GM23338 (cell line): ENCODE measurements around the gene GDPD4. TPM values are rescaled to one million over a fixed set of nuclear protein-coding genes. Genes with fewer than 3 reads are reported as not detected.

Experiments used
- ATAC-seq: fragments of 200-7000 bp; cut with Tn5 transposase; 3 replicates; pipeline ENCODE4 v1.9.1; 2020
- DNase-seq: peaks from one replicate; pipeline ENCODE4 v3.0.0-alpha.2; 2015; ENCODE audit warnings: low spot score
- H2AFZ ChIP-seq: fragments of 200-600 bp; sonication (generic); 2 replicates; pipeline ENCODE4 v1.8.0; 2016; ENCODE audit warnings: antibody characterized with exemption, mild to moderate bottlenecking, moderate library complexity
- H3F3A ChIP-seq: fragments of 200-600 bp; sonication (generic); replicated peaks from 2 replicates; pipeline ENCODE4 v1.8.0; 2017; ENCODE audit warnings: antibody characterized with exemption, mixed run types, low read depth
- H3K27ac ChIP-seq: fragments of 200-600 bp; sonication (generic); 2 replicates; pipeline ENCODE4 v1.6.1; 2016; ENCODE audit warnings: low read depth
- H3K27me3 ChIP-seq: fragments of 200-600 bp; sonication (generic); 2 replicates; pipeline ENCODE4 v1.8.0; 2016; ENCODE audit warnings: mild to moderate bottlenecking, mixed run types, moderate library complexity; ENCODE audit not compliant: insufficient read depth
- H3K36me3 ChIP-seq: fragments of 200-600 bp; sonication (generic); 2 replicates; pipeline ENCODE4 v1.8.0; 2016; ENCODE audit warnings: mild to moderate bottlenecking; ENCODE audit not compliant: insufficient read depth
- H3K4me1 ChIP-seq: fragments of 200-600 bp; sonication (generic); 2 replicates; pipeline ENCODE4 v1.8.0; 2016; ENCODE audit warnings: mild to moderate bottlenecking, moderate library complexity; ENCODE audit not compliant: insufficient read depth
- H3K4me2 ChIP-seq: fragments of 200-600 bp; sonication (generic); 2 replicates; pipeline ENCODE4 v1.7.1; 2017; ENCODE audit warnings: mixed run types
- H3K4me3 ChIP-seq: fragments of 200-600 bp; sonication (generic); 2 replicates; pipeline ENCODE4 v1.6.1; 2016; ENCODE audit warnings: mixed run types
- H3K79me2 ChIP-seq: fragments of 200-600 bp; sonication (generic); replicated peaks from 2 replicates; pipeline ENCODE4 v1.8.0; 2017; ENCODE audit warnings: mild to moderate bottlenecking; ENCODE audit not compliant: insufficient read depth
- H3K9me2 ChIP-seq: fragments of 200-600 bp; sonication (generic); 2 replicates; pipeline ENCODE4 v1.8.0; 2017; ENCODE audit not compliant: insufficient read depth
- H4K20me1 ChIP-seq: fragments of 200-600 bp; sonication (generic); replicated peaks from 2 replicates; pipeline ENCODE4 v1.8.0; 2017; ENCODE audit warnings: mild to moderate bottlenecking; ENCODE audit not compliant: insufficient read depth
- H3K27ac Mint-ChIP-seq: 2 replicates; pipeline ENCODE4 v1.8.0; 2020; ENCODE audit warnings: inconsistent platforms, mild to moderate bottlenecking, moderate library complexity, mixed read lengths
- H3K27me3 Mint-ChIP-seq: 3 replicates; pipeline ENCODE4 v1.8.0; 2022; ENCODE audit warnings: low read depth, mild to moderate bottlenecking, moderate library complexity, mixed read lengths, inconsistent platforms; ENCODE audit not compliant: insufficient read depth, poor library complexity
- H3K36me3 Mint-ChIP-seq: 3 replicates; pipeline ENCODE4 v1.8.0; 2021; ENCODE audit warnings: low read depth, mild to moderate bottlenecking, inconsistent platforms, moderate library complexity, mixed read lengths
- H3K4me1 Mint-ChIP-seq: 3 replicates; pipeline ENCODE4 v1.8.0; 2020; ENCODE audit warnings: mild to moderate bottlenecking, inconsistent platforms, mixed read lengths
- H3K4me3 Mint-ChIP-seq: 3 replicates; pipeline ENCODE4 v1.8.0; 2021; ENCODE audit warnings: moderate library complexity, mild to moderate bottlenecking, inconsistent platforms, mixed read lengths
- H3K9me3 Mint-ChIP-seq: 3 replicates; pipeline ENCODE4 v1.8.0; 2020; ENCODE audit warnings: moderate library complexity, mild to moderate bottlenecking, inconsistent platforms, mixed read lengths
- EZH2phosphoT487 ChIP-seq: fragments of 200-600 bp; sonication (generic); IDR thresholded peaks from one replicate; pipeline ENCODE4 v1.8.1; 2018; ENCODE audit warnings: antibody characterized with exemption; ENCODE audit not compliant: unreplicated experiment
- JUNB ChIP-seq: IDR thresholded peaks from one replicate; pipeline ENCODE4 v1.6.1; 2016; ENCODE audit warnings: antibody characterized with exemption; ENCODE audit not compliant: unreplicated experiment
- NANOG ChIP-seq: IDR thresholded peaks from 2 replicates; pipeline ENCODE4 v1.6.1; 2016; ENCODE audit warnings: antibody characterized with exemption, borderline replicate concordance
- POLR2AphosphoS5 ChIP-seq: IDR thresholded peaks from 2 replicates; pipeline ENCODE4 v1.6.1; 2016; ENCODE audit warnings: antibody characterized with exemption, low read depth
- ZNF114 ChIP-seq: fragments of 250-450 bp; sonication (Bioruptor Pico); IDR thresholded peaks from 2 replicates; pipeline ENCODE4 v1.5.0; 2020; ENCODE audit warnings: mild to moderate bottlenecking, moderate library complexity
- polyA plus RNA-seq: library from polyadenylated mRNA; unstranded; fragments of >200 nt; fragmentation: Nextera tagmentation; extraction: Ambion mirVana; gene quantifications from 2 replicates; pipeline ENCODE4 v1.2.1, GENCODE V29; 2016
- total RNA-seq: library from RNA; depleted of rRNA; stranded (reverse); fragments of >200 nt; shearing (Covaris generic); gene quantifications from 2 replicates; pipeline ENCODE4 v1.2.3, GENCODE V29; 2014
- TF ChIP-seq, protein P1 (sequence below): fragments of 250-450 bp; sonication (Bioruptor Pico); IDR thresholded peaks from 2 replicates; pipeline ENCODE4 v1.5.0; 2020; ENCODE audit warnings: mild to moderate bottlenecking, moderate library complexity
- TF ChIP-seq, protein P2 (sequence below): IDR thresholded peaks from one replicate; pipeline ENCODE4 v1.6.1; 2018; ENCODE audit warnings: antibody characterized with exemption; ENCODE audit not compliant: unreplicated experiment
- TF ChIP-seq, protein P3 (sequence below), 2 experiments: fragments of 200-600 bp in 1 of 2; sonication (generic) in 1 of 2; conservative IDR thresholded peaks; 2 replicates each; pipeline versions ENCODE4 v1.5.1 to v1.6.1; 2016 to 2017; ENCODE audit warnings: antibody characterized with exemption in 2 of 2, low read depth in 2 of 2, mild to moderate bottlenecking in 2 of 2, moderate library complexity in 1 of 2

GDPD4 gene
- total and polyA plus RNA-seq, 2 experiments from 2014 or later, result not detected

DNA sequence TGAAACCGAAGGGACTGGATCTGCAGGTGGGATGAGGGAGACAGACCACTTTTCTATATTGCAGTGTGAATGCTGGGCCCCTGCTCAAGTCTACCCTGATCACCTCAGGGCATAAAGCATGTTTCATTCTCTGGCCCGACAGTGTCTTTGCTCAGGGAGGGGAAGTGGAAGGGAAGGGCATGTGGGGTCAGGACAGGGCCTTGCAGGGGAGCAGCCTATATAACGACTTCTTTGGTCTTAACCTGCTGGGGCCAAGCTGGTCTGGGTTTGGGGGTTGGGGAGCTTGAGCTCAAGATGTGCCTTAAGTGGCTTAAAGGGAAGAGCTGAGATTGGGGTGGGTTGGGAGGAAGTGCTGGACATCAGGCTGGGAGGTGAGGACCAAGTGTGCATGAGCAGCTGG, 86.4 kb downstream of the GDPD4 start:
- Histone ChIP-seq H3F3A (no peaks in the 10 kb centered on the region), H3K9me2 (no peaks in the 10 kb centered on the region), H3K27me3 (no peaks in the 10 kb centered on the region), H3K36me3 (no peaks in the 10 kb centered on the region), H3K4me3 (no peak overlapping the region), H3K79me2 (no peaks in the 10 kb centered on the region), H3K4me1 (no peaks in the 10 kb centered on the region), H4K20me1 (no peaks in the 10 kb centered on the region), H3K4me2 (no peak overlapping the region), H3K27ac (no peak overlapping the region), H2AFZ (no peak overlapping the region)
- H3K4me3 Mint-ChIP-seq, result no peak overlapping the region
- H3K4me1 Mint-ChIP-seq, result no peaks in the 10 kb centered on the region
- peaks cover 4% of the 10 kb centered on the region for H3K27me3 Mint-ChIP-seq
- TF ChIP-seq, protein P1, sequence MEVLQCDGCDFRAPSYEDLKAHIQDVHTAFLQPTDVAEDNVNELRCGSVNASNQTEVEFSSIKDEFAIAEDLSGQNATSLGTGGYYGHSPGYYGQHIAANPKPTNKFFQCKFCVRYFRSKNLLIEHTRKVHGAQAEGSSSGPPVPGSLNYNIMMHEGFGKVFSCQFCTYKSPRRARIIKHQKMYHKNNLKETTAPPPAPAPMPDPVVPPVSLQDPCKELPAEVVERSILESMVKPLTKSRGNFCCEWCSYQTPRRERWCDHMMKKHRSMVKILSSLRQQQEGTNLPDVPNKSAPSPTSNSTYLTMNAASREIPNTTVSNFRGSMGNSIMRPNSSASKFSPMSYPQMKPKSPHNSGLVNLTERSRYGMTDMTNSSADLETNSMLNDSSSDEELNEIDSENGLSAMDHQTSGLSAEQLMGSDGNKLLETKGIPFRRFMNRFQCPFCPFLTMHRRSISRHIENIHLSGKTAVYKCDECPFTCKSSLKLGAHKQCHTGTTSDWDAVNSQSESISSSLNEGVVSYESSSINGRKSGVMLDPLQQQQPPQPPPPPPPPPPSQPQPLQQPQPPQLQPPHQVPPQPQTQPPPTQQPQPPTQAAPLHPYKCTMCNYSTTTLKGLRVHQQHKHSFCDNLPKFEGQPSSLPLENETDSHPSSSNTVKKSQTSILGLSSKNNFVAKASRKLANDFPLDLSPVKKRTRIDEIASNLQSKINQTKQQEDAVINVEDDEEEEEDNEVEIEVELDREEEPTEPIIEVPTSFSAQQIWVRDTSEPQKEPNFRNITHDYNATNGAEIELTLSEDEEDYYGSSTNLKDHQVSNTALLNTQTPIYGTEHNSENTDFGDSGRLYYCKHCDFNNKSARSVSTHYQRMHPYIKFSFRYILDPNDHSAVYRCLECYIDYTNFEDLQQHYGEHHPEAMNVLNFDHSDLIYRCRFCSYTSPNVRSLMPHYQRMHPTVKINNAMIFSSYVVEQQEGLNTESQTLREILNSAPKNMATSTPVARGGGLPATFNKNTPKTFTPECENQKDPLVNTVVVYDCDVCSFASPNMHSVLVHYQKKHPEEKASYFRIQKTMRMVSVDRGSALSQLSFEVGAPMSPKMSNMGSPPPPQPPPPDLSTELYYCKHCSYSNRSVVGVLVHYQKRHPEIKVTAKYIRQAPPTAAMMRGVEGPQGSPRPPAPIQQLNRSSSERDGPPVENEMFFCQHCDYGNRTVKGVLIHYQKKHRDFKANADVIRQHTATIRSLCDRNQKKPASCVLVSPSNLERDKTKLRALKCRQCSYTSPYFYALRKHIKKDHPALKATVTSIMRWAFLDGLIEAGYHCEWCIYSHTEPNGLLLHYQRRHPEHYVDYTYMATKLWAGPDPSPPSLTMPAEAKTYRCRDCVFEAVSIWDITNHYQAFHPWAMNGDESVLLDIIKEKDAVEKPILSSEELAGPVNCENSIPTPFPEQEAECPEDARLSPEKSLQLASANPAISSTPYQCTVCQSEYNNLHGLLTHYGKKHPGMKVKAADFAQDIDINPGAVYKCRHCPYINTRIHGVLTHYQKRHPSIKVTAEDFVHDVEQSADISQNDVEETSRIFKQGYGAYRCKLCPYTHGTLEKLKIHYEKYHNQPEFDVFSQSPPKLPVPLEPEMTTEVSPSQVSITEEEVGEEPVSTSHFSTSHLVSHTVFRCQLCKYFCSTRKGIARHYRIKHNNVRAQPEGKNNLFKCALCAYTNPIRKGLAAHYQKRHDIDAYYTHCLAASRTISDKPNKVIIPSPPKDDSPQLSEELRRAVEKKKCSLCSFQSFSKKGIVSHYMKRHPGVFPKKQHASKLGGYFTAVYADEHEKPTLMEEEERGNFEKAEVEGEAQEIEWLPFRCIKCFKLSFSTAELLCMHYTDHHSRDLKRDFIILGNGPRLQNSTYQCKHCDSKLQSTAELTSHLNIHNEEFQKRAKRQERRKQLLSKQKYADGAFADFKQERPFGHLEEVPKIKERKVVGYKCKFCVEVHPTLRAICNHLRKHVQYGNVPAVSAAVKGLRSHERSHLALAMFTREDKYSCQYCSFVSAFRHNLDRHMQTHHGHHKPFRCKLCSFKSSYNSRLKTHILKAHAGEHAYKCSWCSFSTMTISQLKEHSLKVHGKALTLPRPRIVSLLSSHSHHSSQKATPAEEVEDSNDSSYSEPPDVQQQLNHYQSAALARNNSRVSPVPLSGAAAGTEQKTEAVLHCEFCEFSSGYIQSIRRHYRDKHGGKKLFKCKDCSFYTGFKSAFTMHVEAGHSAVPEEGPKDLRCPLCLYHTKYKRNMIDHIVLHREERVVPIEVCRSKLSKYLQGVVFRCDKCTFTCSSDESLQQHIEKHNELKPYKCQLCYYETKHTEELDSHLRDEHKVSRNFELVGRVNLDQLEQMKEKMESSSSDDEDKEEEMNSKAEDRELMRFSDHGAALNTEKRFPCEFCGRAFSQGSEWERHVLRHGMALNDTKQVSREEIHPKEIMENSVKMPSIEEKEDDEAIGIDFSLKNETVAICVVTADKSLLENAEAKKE (CRISPR knock-in tag), result no peak
- TF ChIP-seq ZNF114 (CRISPR knock-in tag) (no peak), NANOG (no peak), JUNB (no peak), POLR2AphosphoS5 (no peak), EZH2phosphoT487 (no peak)
- DNase-seq, result no peak
- no peaks in the 10 kb centered on the region; the same call in 2 of the 3 replicates for H3K36me3 Mint-ChIP-seq
- ATAC-seq, result no peak
- no peak overlapping the region for H3K27ac Mint-ChIP-seq
- no peaks in the 10 kb centered on the region; the same call in 1 of the 3 replicates for H3K9me3 Mint-ChIP-seq

DNA sequence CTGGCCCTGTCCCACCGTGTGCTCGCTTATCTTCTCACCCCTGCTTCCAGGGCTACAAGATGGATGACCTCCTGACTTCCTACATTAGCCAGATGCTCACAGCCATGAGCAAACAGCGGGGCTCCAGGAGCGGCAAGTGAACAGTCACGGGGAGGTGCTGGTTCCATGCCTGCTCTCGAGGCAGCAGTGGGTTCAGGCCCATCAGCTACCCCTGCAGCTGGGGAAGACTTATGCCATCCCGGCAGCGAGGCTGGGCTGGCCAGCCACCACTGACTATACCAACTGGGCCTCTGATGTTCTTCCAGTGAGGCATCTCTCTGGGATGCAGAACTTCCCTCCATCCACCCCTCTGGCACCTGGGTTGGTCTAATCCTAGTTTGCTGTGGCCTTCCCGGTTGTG, 86.9 kb downstream of the GDPD4 start:
- no peak for DNase-seq
- TF ChIP-seq ZNF114 (CRISPR knock-in tag) (no peak), EZH2phosphoT487 (no peak), POLR2AphosphoS5 (no peak)
- TF ChIP-seq, protein P2, sequence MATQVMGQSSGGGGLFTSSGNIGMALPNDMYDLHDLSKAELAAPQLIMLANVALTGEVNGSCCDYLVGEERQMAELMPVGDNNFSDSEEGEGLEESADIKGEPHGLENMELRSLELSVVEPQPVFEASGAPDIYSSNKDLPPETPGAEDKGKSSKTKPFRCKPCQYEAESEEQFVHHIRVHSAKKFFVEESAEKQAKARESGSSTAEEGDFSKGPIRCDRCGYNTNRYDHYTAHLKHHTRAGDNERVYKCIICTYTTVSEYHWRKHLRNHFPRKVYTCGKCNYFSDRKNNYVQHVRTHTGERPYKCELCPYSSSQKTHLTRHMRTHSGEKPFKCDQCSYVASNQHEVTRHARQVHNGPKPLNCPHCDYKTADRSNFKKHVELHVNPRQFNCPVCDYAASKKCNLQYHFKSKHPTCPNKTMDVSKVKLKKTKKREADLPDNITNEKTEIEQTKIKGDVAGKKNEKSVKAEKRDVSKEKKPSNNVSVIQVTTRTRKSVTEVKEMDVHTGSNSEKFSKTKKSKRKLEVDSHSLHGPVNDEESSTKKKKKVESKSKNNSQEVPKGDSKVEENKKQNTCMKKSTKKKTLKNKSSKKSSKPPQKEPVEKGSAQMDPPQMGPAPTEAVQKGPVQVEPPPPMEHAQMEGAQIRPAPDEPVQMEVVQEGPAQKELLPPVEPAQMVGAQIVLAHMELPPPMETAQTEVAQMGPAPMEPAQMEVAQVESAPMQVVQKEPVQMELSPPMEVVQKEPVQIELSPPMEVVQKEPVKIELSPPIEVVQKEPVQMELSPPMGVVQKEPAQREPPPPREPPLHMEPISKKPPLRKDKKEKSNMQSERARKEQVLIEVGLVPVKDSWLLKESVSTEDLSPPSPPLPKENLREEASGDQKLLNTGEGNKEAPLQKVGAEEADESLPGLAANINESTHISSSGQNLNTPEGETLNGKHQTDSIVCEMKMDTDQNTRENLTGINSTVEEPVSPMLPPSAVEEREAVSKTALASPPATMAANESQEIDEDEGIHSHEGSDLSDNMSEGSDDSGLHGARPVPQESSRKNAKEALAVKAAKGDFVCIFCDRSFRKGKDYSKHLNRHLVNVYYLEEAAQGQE, result no peak
- TF ChIP-seq, protein P3, sequence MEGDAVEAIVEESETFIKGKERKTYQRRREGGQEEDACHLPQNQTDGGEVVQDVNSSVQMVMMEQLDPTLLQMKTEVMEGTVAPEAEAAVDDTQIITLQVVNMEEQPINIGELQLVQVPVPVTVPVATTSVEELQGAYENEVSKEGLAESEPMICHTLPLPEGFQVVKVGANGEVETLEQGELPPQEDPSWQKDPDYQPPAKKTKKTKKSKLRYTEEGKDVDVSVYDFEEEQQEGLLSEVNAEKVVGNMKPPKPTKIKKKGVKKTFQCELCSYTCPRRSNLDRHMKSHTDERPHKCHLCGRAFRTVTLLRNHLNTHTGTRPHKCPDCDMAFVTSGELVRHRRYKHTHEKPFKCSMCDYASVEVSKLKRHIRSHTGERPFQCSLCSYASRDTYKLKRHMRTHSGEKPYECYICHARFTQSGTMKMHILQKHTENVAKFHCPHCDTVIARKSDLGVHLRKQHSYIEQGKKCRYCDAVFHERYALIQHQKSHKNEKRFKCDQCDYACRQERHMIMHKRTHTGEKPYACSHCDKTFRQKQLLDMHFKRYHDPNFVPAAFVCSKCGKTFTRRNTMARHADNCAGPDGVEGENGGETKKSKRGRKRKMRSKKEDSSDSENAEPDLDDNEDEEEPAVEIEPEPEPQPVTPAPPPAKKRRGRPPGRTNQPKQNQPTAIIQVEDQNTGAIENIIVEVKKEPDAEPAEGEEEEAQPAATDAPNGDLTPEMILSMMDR (conservative IDR thresholded peaks at IDR 0.05; ENCODE audit: low read depth in 2 of 2), result no peak

More for the DNA sequence above, 86.9 kb downstream of the GDPD4 start:
- Mint-ChIP-seq H3K27ac (no peak overlapping the region), H3K27me3 (peaks cover 4% of the 10 kb centered on the region), H3K9me3 (no peaks in the 10 kb centered on the region; the same call in 1 of the 3 replicates), H3K36me3 (no peaks in the 10 kb centered on the region; the same call in 2 of the 3 replicates), H3K4me1 (no peaks in the 10 kb centered on the region), H3K4me3 (no peak overlapping the region)
- no peaks in the 10 kb centered on the region for H3K36me3 ChIP-seq
- no peaks in the 10 kb centered on the region for H3K9me2 ChIP-seq
- no peaks in the 10 kb centered on the region for H3K27me3 ChIP-seq
- H3K79me2 ChIP-seq, result no peaks in the 10 kb centered on the region
- no peaks in the 10 kb centered on the region for H3F3A ChIP-seq
- no peaks in the 10 kb centered on the region for H4K20me1 ChIP-seq
- no peak for ATAC-seq
- H2AFZ ChIP-seq, result no peak overlapping the region
- no peak overlapping the region for H3K27ac ChIP-seq
- no peak overlapping the region for H3K4me3 ChIP-seq
- H3K4me2 ChIP-seq, result no peak overlapping the region
- H3K4me1 ChIP-seq, result no peaks in the 10 kb centered on the region
